GM15510 (cell line): ENCODE measurements around the gene RNF11.

Experiments used
- POLR2A ChIP-seq: IDR thresholded peaks from 3 replicates; pipeline ENCODE4 v1.6.1; 2011; ENCODE audit warnings: borderline replicate concordance; ENCODE audit not compliant: insufficient read length; ENCODE audit errors: extremely low read depth

RNF11 gene

DNA sequence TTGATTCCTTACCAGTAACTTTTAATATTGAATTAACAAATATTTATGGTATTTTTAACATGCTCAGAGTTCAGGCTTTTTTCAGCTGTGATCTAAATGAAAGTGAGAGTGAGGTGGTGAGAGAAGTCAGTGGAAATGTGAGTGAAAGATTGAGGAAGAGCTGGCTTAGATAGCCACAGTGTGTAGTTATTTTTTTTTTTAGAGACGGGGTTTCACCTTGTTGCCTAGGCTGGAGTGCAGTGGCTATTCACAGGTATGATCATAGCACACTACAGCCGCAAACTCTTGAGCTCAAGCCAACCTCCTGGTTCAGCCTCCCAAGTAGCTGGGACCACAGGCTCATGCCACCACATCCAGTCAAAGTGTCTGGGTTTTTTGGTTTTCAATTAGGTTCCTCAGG is 10.9 kb downstream of the RNF11 start:
- TF ChIP-seq POLR2A, result no peak

DNA sequence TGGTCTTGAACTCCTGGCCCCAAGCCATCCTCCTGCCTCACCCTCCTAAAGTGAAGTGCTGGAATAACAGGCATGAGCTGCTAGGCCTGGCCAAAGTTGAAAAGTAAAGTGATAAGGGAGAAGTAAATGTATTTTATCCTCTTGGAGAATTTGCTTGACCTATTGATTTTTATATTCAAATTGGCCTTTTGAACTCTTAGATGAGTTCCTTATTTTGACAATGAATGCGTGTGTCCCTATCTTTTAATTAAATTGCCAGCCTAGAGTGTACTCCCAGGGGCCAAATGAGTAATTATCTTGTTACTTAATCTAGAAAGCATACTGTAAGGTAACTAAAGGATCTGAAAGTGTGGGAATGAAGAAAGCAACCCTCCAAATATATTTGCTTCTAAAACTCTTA is 11.4 kb downstream of the RNF11 start:
- no peak for TF ChIP-seq POLR2A

DNA sequence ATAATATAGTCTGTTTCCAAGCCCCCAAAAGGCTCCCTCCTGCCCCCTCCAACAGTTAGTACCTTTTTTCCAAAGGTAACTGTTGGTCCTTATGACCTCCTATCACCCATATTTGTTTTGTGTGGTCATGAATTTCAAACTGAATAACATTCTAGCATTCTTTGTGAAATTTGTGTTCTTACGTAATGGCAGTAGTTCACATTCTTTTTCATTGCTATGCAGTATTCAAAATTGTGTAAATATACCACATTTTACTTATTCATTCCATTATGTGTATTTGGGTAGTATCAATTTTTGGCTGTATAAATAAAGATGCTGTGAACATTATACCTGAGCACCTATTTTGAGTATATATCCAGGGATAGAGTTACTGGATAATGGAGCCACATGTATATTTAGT is 13.4 kb downstream of the RNF11 start:
- no peak for TF ChIP-seq POLR2A

DNA sequence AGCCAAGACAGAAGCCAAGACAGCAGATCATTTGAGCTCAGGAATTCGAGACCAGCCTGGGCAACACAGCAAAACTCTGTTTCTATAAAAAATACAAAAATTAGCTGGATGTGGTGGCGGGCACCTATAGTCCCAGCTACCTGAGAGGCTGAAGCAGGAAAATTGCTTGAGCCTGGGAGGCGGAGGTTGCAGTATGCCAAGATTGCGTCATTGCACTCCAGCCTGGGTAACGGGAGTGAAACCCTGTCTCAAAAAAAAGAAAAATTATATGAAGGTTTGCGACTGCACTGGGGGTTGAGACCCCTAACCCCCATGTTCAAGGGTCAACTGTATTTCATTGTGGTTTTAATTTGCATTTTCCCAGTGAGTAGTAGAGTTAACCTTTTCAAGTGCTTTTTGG is 16.3 kb downstream of the RNF11 start:
- no peak for TF ChIP-seq POLR2A

DNA sequence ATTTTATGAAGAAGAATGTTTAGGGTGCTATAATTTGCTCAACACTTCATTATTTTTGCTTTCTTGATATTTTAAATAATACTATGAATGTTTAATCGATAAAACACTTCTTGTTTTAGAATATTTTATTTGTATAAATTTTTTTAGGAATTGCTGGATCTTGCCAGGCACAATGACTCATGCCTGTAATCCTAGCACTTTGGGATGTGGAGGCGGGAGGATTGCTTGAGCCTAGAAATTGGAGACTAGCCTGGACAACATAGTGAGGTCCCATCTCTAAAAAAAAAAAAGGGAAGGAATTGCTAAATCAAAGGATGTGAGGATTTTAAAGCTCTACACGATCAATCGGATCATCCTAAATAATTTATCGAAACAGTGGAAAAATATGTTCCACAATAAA is 17.6 kb downstream of the RNF11 start:
- no peak for TF ChIP-seq POLR2A

DNA sequence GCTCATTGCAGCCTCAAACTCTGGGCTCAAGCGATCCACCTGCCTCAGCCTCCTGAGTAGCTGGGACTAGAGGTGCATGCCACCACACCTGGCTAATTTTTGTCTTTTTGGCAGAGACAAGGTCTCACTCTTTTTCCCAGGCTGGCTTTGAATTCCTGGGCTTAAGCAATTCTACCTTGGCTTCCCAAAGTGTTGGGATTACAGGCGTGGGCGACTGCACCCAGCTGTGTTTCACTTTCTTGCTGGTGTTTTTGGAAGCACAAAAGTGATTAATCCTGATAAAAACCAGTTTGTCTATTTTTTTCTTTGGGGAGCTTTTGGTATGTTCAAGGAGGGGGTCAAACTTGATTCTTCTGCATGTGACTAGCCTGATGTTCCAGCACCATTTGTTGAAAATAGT is 19.3 kb downstream of the RNF11 start:
- TF ChIP-seq POLR2A, result no peak

DNA sequence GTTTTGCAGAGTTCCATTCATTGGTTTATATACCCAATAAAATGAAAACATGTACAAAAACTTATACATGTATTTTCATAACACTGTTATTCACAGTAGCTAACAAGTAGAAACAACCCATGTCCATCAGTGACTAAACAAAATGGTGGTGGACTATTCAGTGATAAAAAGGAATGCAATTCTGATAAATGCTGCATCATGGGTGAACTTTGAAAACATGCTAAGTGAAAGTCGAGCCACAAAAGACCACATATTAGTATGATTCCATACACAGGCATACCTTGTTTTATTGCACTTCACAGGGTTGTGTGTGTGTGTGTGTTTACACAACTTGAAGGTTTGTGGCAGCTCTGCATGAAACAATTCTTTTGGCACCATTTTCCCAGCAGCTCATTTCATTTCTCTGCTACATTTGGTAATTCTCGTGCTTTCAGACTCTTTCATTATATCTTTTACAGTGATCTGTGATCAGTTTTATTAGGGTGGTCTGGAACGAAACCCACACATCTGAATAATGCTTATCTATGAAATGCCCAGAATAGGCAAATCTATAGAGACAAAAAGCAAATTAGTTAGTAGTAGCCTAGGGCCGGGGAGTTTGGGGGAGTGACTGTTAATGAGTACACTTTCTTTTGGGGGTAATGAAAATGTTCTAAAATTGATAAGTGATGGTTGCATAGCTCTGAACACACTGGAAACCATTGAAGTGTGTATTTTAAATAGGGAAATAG is 27.2 kb downstream of the RNF11 start:
- no peak for TF ChIP-seq POLR2A

DNA sequence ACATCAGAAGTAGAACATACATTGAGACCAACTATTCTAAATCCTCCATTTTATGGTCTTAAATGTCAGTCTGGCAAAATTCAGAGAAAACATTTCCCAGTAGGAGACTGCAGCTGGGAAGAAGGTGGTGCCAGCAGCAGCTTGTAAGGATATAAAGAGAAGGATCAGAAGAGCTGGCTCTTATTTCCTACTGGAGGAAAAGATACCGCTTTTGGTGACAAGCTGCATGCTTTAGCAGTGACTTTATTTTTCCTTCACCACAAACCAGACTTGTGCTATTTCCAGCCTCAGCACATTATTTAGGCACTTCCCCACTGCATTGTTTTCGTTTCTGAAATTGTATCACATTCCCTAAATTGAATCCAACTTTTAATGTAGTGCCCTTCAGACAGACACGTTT is 28.4 kb downstream of the RNF11 start:
- no peak for TF ChIP-seq POLR2A

DNA sequence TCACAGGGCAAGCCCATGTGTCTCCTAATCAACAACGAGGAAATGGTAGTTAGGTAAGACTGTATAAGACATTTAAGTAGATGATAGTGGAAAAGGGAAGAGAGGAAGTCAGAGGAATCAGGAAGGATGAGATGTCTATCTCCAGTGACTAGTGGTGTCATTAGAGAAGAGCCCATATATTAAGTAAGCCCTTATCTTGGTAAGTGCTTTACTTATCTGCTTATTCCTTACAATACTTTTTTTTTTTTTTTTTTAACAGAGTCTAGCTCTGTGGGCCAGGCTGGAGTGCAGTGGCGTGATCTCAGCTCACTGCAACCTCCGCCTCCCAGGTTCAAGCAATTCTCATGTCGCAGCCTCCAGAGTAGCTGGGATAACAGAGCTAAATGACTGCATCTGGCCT is 29.5 kb downstream of the RNF11 start:
- no peak for TF ChIP-seq POLR2A

DNA sequence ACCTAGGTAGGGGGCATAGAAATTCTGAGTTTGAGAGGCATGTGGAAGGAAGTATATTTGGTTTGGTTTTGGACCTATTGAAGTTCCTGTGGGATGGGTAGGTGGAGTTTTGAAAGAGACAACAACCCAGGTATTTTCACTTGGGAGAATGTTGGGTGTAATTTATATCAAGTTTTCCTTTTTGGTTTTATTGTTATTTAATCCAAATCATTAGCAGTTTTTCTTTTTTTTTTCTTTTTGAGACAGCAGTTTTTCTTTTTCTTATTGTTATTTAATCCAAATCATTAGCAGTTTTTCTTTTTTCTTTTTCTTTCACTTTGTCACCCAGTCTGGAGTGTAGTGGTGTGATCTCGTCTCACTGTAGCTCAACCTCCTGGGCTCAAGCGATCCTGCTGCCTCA is 30.1 kb downstream of the RNF11 start:
- TF ChIP-seq POLR2A, result no peak

DNA sequence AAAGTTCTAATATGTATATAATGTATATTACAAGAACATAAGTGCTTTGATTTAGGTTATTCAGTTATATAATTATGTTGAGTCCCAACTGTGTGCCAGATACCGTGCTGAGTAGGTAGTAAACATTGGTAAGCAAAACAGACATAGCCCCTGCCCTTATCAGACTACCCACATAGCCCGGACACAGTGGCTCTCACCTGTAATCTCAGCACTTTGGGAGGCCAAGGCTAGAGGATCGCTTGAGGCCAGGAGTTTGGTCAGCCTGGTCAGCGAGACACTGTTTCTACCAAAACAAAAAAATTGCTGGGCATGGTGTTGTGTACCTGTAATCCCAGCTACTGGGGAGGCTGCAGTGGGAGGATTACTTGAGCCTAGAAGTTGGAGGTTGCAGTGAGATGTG is 30.7 kb downstream of the RNF11 start:
- TF ChIP-seq POLR2A, result no peak

DNA sequence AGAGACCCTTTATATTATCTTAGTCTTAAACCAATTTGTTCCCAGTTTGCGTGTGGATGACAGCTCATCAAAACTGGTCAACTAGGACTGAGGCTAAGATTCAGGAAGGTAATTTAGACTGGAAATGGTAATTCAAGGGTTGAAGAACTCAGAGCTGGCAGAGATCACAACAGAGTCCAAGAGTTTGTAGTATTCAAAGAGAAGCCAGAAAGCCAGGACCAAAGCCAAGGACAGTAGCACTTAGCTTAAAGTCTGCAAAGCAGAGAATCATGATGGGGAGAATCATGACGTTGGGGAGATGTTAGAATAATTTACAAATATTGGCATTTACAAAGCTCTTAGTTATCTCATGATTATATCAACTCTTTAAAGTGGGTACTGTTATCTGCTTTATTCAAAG is 32.6 kb downstream of the RNF11 start:
- TF ChIP-seq POLR2A, result no peak

DNA sequence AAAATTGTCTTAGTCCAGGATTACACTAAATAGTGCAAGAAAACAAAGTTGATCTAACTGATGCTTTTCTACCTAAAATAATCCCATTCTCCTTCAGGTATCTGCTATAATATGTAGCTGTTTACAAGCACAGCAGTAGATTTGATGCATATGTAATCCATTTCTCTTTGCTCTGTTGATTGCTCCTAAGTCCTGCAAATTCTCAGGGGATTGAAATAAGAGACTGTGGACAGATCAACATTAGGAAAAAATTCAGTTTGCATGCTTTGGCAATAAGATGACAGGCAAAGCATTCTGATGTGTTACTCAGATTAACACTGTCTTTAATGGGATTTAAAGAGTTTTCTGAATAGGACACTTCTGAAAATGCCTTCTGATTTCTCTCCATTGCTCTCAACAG is 34.7 kb downstream of the RNF11 start:
- TF ChIP-seq POLR2A, result no peak

DNA sequence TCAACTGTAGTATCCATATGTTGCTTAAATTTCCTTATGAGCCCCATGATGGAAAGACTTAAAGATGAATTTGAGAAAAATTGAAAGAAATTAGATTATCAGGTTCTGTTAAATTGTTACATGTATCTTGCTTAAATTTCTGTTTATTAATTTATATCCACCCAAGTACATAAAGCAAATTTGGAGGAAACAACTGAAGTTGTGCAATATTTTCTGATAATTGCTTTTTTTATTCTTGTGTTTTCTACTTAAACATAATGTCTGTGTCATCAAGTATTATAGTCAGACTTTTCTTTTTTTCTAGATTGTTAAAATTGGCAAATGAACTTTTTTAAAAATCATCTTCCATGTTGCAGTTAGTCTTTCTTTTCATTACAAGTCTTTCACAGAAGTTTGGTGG is 36.8 kb downstream of the RNF11 start:
- TF ChIP-seq POLR2A, result no peak

DNA sequence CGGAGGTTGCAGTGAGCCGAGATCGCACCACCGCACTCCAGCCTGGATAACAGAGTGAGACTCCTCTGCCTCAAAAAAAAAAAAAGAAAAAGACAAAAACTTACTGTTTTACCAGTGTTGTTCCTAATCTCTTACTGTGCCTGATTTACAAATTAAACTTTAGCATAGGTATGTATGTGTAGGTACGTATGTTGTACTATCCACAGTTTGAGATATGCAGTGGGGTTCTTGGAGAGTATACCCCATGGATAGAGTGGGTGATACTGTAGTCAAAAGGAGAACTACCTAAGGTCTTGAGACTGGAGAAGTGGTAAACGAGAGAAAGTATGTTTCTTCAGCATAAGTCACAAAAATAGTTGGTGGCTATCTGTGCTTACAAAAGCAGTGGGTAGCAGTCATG is 38.6 kb downstream of the RNF11 start:
- no peak for TF ChIP-seq POLR2A

DNA sequence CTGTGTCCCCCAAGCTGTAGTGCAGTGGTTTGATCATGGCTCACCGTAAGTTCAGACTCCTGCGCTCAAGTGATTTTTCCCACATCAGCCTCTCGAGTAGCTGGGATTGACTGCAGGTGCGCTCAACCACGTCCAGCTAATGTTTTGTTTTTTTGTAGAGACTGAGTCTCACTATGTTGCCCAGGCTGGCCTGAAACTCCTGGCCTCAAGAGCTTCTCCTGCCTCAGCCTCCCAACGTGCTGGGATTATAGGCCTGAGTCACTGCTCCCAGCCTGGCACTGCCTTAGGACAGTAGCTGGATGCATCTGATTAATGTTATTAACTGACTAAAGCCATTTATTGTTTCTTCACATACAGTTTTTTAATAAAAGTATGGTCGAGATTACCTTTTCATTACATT is 40.2 kb downstream of the RNF11 start:
- no peak for TF ChIP-seq POLR2A
